Spinal cord (tissue), 10 donors: ENCODE results near the gene SHISA6. TPM values are rescaled to one million over a fixed set of nuclear protein-coding genes. Genes with fewer than 3 reads are reported as not detected.

Experiments
- DNase-seq, 6 donors: peaks; one replicate each; pipeline versions ENCODE4 v3.0.0 to v3.0.0-alpha.2; 2013 to 2015; ENCODE audit warnings: low spot score in 6 of 6, low read depth in 4 of 6
- H3K27ac ChIP-seq: one replicate; pipeline ENCODE4 v1.5.1; 2013; ENCODE audit warnings: low read depth, low read length, control low read depth
- H3K27me3 ChIP-seq: one replicate; pipeline ENCODE4 v1.6.1; 2013; ENCODE audit warnings: low read length; ENCODE audit not compliant: control insufficient read depth, insufficient read depth
- H3K36me3 ChIP-seq: one replicate; pipeline ENCODE4 v1.6.1; 2013; ENCODE audit warnings: low read length; ENCODE audit not compliant: control insufficient read depth, insufficient read depth
- H3K4me1 ChIP-seq: one replicate; pipeline ENCODE4 v1.6.1; 2013; ENCODE audit warnings: low read length; ENCODE audit not compliant: control insufficient read depth, insufficient read depth
- H3K4me3 ChIP-seq: one replicate; pipeline ENCODE4 v1.5.1; 2013; ENCODE audit warnings: low read depth, low read length, control low read depth
- H3K9me3 ChIP-seq: one replicate; pipeline ENCODE4 v1.6.1; 2013; ENCODE audit warnings: low read length; ENCODE audit not compliant: control insufficient read depth, insufficient read depth
- WGBS: methylation state at CpG from one replicate; pipeline ENCODE4 v1.1.5; 2013; ENCODE audit warnings: missing lambda C conversion rate; ENCODE audit not compliant: insufficient coverage; 5-methylcytosine and 5-hydroxymethylcytosine counted together
- polyA plus RNA-seq, 2 donors: library from polyadenylated mRNA; unstranded; fragments of 120-200 nt; gene quantifications; one replicate each; pipeline ENCODE4 v1.2.1, GENCODE V29; 2013; ENCODE audit not compliant: insufficient read length in 2 of 2
- total RNA-seq, 2 donors: library from RNA; depleted of rRNA in 1 of 2; stranded (reverse); fragments of 120-200 nt in 1 of 2; fragments of >200 nt in 1 of 2; gene quantifications; one replicate each; pipeline versions ENCODE4 v1.2.3 to v1.2.4, GENCODE V29; 2013 to 2014
- donor health status: healthy.

The SHISA6 gene
- total and polyA plus RNA-seq, 4 donors = 15.5 to 104 (median 44.3) TPM

GRCh38 chr17:11548398-11548797 lies 307.4 kb downstream of the SHISA6 start:
- Histone ChIP-seq H3K36me3 (no peaks in the 10 kb centered on the region), H3K4me1 (no peaks in the 10 kb centered on the region)
- no CpG with 5 or more reads among the region's 2 CpGs for WGBS

GRCh38 chr17:11550431-11550830 lies 309.4 kb downstream of the SHISA6 start:
- Histone ChIP-seq H3K27ac (no peak overlapping the region), H3K4me1 (no peaks in the 10 kb centered on the region), H3K9me3 (no peaks in the 10 kb centered on the region), H3K27me3 (no peaks in the 10 kb centered on the region), H3K36me3 (no peaks in the 10 kb centered on the region), H3K4me3 (no peak overlapping the region)
- no CpG with 5 or more reads among the region's 2 CpGs for WGBS
- no peak for DNase-seq

More at GRCh38 chr17:11548398-11548797, 307.4 kb downstream of the SHISA6 start:
- Histone ChIP-seq H3K4me3 (no peak overlapping the region), H3K27ac (no peak overlapping the region), H3K27me3 (no peaks in the 10 kb centered on the region), H3K9me3 (no peaks in the 10 kb centered on the region)
- DNase-seq = no peak

GRCh38 chr17:11551442-11551841 lies 310.4 kb downstream of the SHISA6 start:
- WGBS = 67% methylated on average over 3 of the region's 6 CpGs
- no peaks in the 10 kb centered on the region for H3K27me3 ChIP-seq
- no peak for DNase-seq
- no peaks in the 10 kb centered on the region for H3K9me3 ChIP-seq
- H3K4me1 ChIP-seq = no peaks in the 10 kb centered on the region
- peaks cover 2% of the 10 kb centered on the region for H3K36me3 ChIP-seq
- H3K27ac ChIP-seq = no peak overlapping the region
- no peak overlapping the region for H3K4me3 ChIP-seq

GRCh38 chr17:11553135-11553534 lies 312.1 kb downstream of the SHISA6 start:
- Histone ChIP-seq H3K4me1 (no peaks in the 10 kb centered on the region), H3K9me3 (no peaks in the 10 kb centered on the region), H3K27me3 (no peaks in the 10 kb centered on the region), H3K36me3 (peaks cover 11% of the 10 kb centered on the region), H3K4me3 (no peak overlapping the region), H3K27ac (no peak overlapping the region)
- DNase-seq = no peak
- WGBS = 80% methylated on average over 1 of the region's 1 CpG

- Histone ChIP-seq H3K27me3 (no peaks in the 10 kb centered on the region), H3K27ac (no peak overlapping the region), H3K36me3 (peaks cover 20% of the 10 kb centered on the region), H3K9me3 (no peaks in the 10 kb centered on the region), H3K4me1 (no peaks in the 10 kb centered on the region), H3K4me3 (no peak overlapping the region)
- DNase-seq = no peak
- no CpG with 5 or more reads among the region's 1 CpG for WGBS
These were observed 313.0 kb downstream of the SHISA6 start for GRCh38 chr17:11554042-11554441.

GRCh38 chr17:11554542-11554941 lies 313.5 kb downstream of the SHISA6 start:
- H3K4me1 ChIP-seq = no peaks in the 10 kb centered on the region
- WGBS = 81% methylated on average over 5 of the region's 5 CpGs
- peaks cover 25% of the 10 kb centered on the region for H3K36me3 ChIP-seq
- DNase-seq = no peak
- no peaks in the 10 kb centered on the region for H3K27me3 ChIP-seq
- no peak overlapping the region for H3K4me3 ChIP-seq
- no peak overlapping the region for H3K27ac ChIP-seq
- no peaks in the 10 kb centered on the region for H3K9me3 ChIP-seq

GRCh38 chr17:11555530-11555929 lies 314.5 kb downstream of the SHISA6 start:
- no peak overlapping the region for H3K4me3 ChIP-seq
- peaks cover 31% of the 10 kb centered on the region for H3K36me3 ChIP-seq
- DNase-seq = no peak
- no peaks in the 10 kb centered on the region for H3K9me3 ChIP-seq
- 81% methylated on average over 4 of the region's 6 CpGs for WGBS
- no peak overlapping the region for H3K27ac ChIP-seq
- H3K4me1 ChIP-seq = no peaks in the 10 kb centered on the region
- no peaks in the 10 kb centered on the region for H3K27me3 ChIP-seq

GRCh38 chr17:11557727-11558452 lies 316.9 kb downstream of the SHISA6 start:
- H3K36me3 ChIP-seq = peaks cover 31% of the 10 kb centered on the region
- H3K9me3 ChIP-seq = no peaks in the 10 kb centered on the region
- no peaks in the 10 kb centered on the region for H3K27me3 ChIP-seq
- no peak overlapping the region for H3K4me3 ChIP-seq
- no peak overlapping the region for H3K27ac ChIP-seq
- no peak for DNase-seq
- H3K4me1 ChIP-seq = no peaks in the 10 kb centered on the region
- WGBS = 80% methylated on average over 40 of the region's 46 CpGs

- Histone ChIP-seq H3K27me3 (no peaks in the 10 kb centered on the region), H3K36me3 (peaks cover 31% of the 10 kb centered on the region), H3K4me3 (no peak overlapping the region), H3K27ac (no peak overlapping the region), H3K4me1 (no peaks in the 10 kb centered on the region), H3K9me3 (no peaks in the 10 kb centered on the region)
- no peak for DNase-seq
- WGBS = 93% methylated on average over 8 of the region's 10 CpGs
These were observed 317.7 kb downstream of the SHISA6 start for GRCh38 chr17:11558681-11559234.

- no peaks in the 10 kb centered on the region for H3K27me3 ChIP-seq
- H3K4me3 ChIP-seq = no peak overlapping the region
- DNase-seq = no peak
- H3K4me1 ChIP-seq = no peaks in the 10 kb centered on the region
- no peaks in the 10 kb centered on the region for H3K9me3 ChIP-seq
- no peak overlapping the region for H3K27ac ChIP-seq
- H3K36me3 ChIP-seq = peaks cover 31% of the 10 kb centered on the region
- WGBS = 76% methylated on average over 5 of the region's 7 CpGs
These were observed 318.6 kb downstream of the SHISA6 start for GRCh38 chr17:11559601-11560000.
